COLO829 (cell line): ENCODE data around the gene NOXA1.
"Not testable (repeated sequence)": the region's sequence is repeated elsewhere in the genome, so short reads cannot be mapped to it uniquely, and the experiment has no call there.

Source experiments
- DNase-seq: peaks from one replicate; pipeline ENCODE4 v3.0.0; 2012; ENCODE audit warnings: low spot score

NOXA1 gene

DNA sequence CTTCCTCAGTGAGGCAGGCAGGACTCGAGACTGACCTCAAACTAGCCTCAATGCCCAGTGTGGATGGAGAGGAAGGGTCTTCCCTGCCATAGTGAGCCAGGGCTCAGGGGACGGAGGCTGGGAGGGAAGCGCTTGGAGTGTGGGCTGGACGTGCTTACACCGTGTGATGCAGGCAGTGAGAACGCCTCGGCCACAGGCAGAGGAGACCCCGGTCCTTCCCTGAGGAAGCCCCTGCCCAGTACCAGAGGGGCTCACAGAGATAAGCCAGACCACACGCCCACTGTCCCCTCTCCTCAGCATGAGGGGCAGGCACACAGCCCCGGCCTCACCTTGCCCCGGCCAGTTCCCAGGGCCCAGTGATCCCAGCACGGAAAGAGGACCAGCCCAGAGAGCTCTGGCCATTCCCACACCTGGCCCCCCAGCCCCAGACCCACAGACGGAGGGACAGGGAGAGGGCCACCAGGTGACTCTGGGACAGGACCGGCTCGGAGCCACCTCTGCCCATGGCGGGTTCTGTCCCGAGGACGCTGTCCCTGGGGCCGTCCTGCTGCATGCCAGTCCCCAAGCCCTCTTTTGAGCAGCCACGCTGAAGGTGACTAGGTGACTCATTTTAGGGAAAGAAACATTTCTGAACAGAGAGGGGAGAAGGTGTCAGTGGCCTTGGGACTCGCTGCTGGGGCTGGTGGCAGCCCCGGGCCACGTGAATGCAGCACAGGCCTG is 42.0 kb downstream of the NOXA1 start:
- DNase-seq = no peak

GRCh38 chr9:137465720-137466388 is 42.7 kb downstream of the NOXA1 start:
- DNase-seq = no peak

DNA sequence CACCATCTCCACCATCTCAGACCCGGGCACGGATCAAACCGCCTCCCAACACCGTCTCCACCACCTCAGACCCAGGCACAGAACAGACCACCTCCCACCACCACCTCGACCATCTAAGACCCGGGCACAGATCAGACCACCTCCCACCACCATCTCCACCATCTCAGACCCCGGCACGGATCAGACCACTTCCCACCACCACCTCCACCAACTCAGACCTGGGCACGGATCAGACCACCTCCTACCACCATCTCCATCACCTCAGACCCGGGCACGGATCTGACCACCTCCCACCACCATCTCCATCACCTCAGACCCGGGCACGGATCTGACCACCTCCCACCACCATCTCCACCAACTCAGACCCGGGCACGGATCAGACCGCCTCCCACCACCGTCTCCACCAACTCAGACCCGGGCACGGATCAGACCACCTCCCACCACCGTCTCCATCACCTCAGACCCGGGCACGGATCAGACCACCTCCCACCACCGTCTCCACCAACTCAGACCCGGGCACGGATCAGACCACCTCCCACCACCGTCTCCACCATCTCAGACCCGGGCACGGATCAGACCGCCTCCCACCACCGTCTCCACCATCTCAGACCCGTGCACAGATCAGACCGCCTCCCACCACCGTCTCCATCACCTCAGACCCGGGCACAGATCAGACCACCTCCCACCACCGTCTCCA is 43.3 kb downstream of the NOXA1 start:
- not testable (repeated sequence) for DNase-seq

- DNase-seq = no peak
Observed at GRCh38 chr9:137467161-137467581, 44.0 kb downstream of the NOXA1 start.

- no peak for DNase-seq
Observed at GRCh38 chr9:137467896-137468295, 44.7 kb downstream of the NOXA1 start.

DNA sequence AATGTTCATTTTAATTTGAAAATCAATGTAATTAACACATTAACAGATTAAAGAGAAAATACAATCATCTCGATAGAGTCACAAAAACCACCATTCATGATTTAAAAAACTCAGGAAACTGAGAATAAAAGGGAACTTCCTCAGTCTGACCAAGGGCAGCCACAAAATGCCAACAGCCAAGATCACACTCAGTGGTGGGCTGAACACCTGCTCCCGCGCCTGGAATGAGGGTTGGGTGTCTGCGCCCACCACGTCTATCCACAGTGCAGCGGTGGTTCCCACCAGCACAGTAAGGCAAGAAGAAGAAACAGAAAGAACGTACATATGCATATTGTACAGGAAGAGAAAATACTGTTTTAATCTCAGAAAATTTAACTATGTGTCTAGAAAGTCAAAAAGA is 47.6 kb downstream of the NOXA1 start:
- no peak for DNase-seq

- DNase-seq = no peak
Observed at GRCh38 chr9:137474271-137474670, 51.1 kb downstream of the NOXA1 start.

GRCh38 chr9:137475666-137476065 is 52.5 kb downstream of the NOXA1 start:
- no peak for DNase-seq

DNA sequence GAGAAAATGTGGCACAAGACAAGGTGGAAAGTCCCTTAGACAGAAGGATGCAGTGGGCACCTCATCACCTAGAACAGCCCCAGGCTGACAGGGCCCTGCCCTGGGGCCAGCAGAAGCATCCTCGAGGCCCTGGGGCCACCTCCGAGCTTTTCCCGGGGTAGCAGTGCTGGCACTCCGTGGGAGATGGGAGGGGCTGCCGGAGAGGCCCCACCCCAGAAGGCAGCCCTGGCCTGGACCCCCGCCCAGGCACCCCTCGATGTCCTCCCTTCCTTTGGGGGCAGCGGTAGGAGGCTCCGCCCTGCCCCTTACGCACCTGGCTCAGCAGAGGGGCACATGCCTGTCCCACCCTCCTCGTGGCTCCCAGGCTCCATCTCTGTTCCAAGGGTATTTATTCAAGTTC is 53.7 kb downstream of the NOXA1 start:
- DNase-seq = no peak

- DNase-seq = no peak
Observed at GRCh38 chr9:137477778-137478612, 54.8 kb downstream of the NOXA1 start.

DNA sequence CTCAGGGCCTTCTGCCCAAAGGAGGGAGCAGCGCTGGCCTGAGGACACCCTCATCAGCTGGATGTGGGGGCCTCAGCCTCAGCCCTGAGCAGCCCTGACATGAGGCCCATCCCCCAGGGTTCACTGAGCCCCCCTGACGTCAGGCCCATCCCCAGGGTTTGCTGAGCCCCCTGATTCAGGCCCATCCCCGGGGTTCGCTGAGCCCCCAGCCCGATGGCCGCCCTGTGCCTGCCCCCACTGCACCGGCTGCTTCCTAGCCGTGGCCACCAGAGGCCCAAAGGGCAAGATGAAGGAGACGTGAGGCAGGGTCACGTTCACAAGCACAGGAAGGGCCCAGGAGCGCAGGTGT is 55.4 kb downstream of the NOXA1 start:
- no peak for DNase-seq

DNA sequence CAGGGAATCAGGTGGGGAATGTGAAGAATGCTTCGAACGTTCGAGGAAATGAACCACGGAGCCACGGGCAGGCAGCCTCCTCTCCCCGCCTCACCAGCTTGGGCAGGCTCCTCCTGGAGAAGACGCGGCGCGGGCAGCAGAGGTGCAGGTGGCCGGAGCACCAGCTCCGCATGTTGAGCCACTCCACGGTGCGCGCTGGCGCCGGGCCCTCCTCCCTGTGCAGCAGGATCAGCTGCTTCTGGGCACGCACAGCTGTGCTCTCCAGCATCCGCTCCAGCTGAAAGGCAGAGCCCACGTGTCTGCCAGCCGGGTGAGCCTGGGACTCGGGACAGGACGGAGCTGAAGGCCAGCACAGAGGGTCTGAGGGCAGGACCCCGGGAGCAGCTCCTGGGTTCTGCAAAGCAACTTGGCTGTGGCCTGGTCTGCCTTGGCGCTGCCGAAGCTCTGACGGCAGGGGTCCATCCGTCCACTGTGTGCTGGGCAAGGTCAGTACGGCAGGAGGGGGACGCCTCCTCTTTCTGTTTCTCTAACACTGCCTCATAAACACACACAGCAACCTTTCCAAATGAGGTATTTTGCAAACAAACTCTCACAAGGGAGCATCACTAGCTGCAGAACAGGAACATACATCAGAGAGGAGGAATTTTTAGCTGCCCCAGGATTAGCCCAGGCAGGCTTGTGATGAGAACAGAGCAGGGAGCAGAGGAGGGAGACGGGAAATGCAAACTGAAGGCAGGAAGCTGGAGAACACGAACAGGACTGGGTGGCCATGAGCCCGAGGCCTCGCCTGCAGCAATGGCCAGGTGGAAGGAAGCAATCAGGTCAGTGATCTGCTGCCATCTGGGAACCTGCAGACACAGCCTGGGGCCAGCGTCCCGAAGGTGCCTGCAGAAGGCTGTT is 56.0 kb downstream of the NOXA1 start:
- no peak for DNase-seq

- no peak for DNase-seq
Observed at GRCh38 chr9:137479892-137480685, 56.9 kb downstream of the NOXA1 start.

GRCh38 chr9:137480686-137481683 is 57.8 kb downstream of the NOXA1 start:
- DNase-seq = no peak

- DNase-seq = peak; percentile 84
Observed at GRCh38 chr9:137482094-137482781, 59.0 kb downstream of the NOXA1 start.
